NCI-H1105 (cell line): Measurements from ENCODE around the gene KHK.

Experiments
- DNase-seq: peaks from one replicate; lab custom pipeline; 2025; lab: John Stamatoyannopoulos, UW

Gene KHK

GRCh38 chr2:27086724-27087593, at the start of gene KHK:
KHK (plus strand) TSS chr2:27086772; CDS start chr2:27087260, 488 bp downstream.
- peak; percentile 72 for DNase-seq

- DNase-seq: no peak
Measured at GRCh38 chr2:27038012-27038411, 48.6 kb upstream of the KHK start.

- no peak for DNase-seq
Measured at GRCh38 chr2:27038631-27039339, 47.8 kb upstream of the KHK start.

GRCh38 chr2:27039426-27039825, 47.1 kb upstream of the KHK start:
- no peak for DNase-seq

- no peak for DNase-seq
Measured at GRCh38 chr2:27039871-27040270, 46.7 kb upstream of the KHK start.

- DNase-seq: no peak
Measured at GRCh38 chr2:27040282-27040681, 46.3 kb upstream of the KHK start.

- peak; percentile 4 for DNase-seq
Measured at GRCh38 chr2:27041752-27042151, 44.8 kb upstream of the KHK start.

GRCh38 chr2:27042159-27042661, 44.4 kb upstream of the KHK start:
- no peak for DNase-seq

GRCh38 chr2:27042985-27043634, 43.5 kb upstream of the KHK start:
- DNase-seq: no peak

- DNase-seq: no peak
Measured at GRCh38 chr2:27049422-27050280, 36.9 kb upstream of the KHK start.

GRCh38 chr2:27050281-27050995, 36.1 kb upstream of the KHK start:
- DNase-seq: peak; percentile 84

GRCh38 chr2:27050996-27051901, 35.3 kb upstream of the KHK start, which contains the start of gene AGBL5:
AGBL5 (plus strand) TSS chr2:27051668; CDS start chr2:27052959, 1,291 bp downstream.
- peak; percentile 88 for DNase-seq

GRCh38 chr2:27051902-27052645, 34.5 kb upstream of the KHK start:
- peak; percentile 18 for DNase-seq

GRCh38 chr2:27053321-27053720, 33.3 kb upstream of the KHK start:
- no peak for DNase-seq

- DNase-seq: no peak
Measured at GRCh38 chr2:27053776-27054175, 32.8 kb upstream of the KHK start.

GRCh38 chr2:27054721-27055120, 31.9 kb upstream of the KHK start:
- no peak for DNase-seq

- DNase-seq: no peak
Measured at GRCh38 chr2:27057184-27057583, 29.4 kb upstream of the KHK start.

- DNase-seq: no peak
Measured at GRCh38 chr2:27058210-27058609, 28.4 kb upstream of the KHK start.
